ENCODE results near the gene MYOD1. TPM values are rescaled to one million over a fixed set of nuclear protein-coding genes. Genes with fewer than 3 reads are reported as not detected.

Gene MYOD1
- total RNA-seq, 2 experiments from 2014 or later, result not detected

DNA sequence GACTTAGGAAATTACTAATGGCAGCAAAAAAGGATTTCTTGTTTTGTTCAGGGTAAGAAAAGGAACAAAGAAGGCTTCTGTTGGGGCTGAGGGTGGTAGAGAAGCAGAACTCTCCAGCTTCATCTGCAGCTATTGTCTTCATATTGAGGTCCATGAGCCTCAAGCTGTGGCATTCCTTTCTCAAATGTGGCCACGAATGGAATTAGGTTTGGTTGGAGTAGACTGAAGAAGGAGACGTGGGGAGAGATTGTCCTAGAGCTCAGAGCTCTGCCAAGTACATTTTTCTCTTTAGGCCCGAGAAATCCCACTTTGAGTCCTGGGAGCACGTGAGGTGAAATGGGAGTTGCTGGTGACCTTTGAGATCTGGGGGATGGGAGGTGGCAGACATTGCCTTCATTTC lies 25.8 kb upstream of the MYOD1 start:
- POLR2A ChIA-PET, result no interaction called here
- peaks cover 44% of the 10 kb centered on the region for H3K27me3 Mint-ChIP-seq (ENCODE audit: low read depth)
- CTCF ChIA-PET, result no interaction called here
- no peak for DNase-seq
- no peak overlapping the region for H3K27ac Mint-ChIP-seq
- no peak overlapping the region for H3K4me3 Mint-ChIP-seq
- H3K36me3 Mint-ChIP-seq (ENCODE audit: low read depth), result no peaks in the 10 kb centered on the region
- no peak for ATAC-seq
- no peaks in the 10 kb centered on the region for H3K9me3 Mint-ChIP-seq (ENCODE audit: insufficient read depth)
- no peaks in the 10 kb centered on the region for H3K4me1 Mint-ChIP-seq (ENCODE audit: low read depth)

- peaks cover 44% of the 10 kb centered on the region for H3K27me3 Mint-ChIP-seq (ENCODE audit: low read depth)
- H3K9me3 Mint-ChIP-seq (ENCODE audit: insufficient read depth), result no peaks in the 10 kb centered on the region
- DNase-seq (no peak), ATAC-seq (no peak)
- ChIA-PET CTCF (no interaction called here), POLR2A (no interaction called here)
- no peaks in the 10 kb centered on the region for H3K4me1 Mint-ChIP-seq (ENCODE audit: low read depth)
- H3K36me3 Mint-ChIP-seq (ENCODE audit: low read depth), result no peaks in the 10 kb centered on the region
- H3K27ac Mint-ChIP-seq, result no peak overlapping the region
- H3K4me3 Mint-ChIP-seq, result no peak overlapping the region
These were observed 24.8 kb upstream of the MYOD1 start for GRCh38 chr11:17694494-17695110.

DNA sequence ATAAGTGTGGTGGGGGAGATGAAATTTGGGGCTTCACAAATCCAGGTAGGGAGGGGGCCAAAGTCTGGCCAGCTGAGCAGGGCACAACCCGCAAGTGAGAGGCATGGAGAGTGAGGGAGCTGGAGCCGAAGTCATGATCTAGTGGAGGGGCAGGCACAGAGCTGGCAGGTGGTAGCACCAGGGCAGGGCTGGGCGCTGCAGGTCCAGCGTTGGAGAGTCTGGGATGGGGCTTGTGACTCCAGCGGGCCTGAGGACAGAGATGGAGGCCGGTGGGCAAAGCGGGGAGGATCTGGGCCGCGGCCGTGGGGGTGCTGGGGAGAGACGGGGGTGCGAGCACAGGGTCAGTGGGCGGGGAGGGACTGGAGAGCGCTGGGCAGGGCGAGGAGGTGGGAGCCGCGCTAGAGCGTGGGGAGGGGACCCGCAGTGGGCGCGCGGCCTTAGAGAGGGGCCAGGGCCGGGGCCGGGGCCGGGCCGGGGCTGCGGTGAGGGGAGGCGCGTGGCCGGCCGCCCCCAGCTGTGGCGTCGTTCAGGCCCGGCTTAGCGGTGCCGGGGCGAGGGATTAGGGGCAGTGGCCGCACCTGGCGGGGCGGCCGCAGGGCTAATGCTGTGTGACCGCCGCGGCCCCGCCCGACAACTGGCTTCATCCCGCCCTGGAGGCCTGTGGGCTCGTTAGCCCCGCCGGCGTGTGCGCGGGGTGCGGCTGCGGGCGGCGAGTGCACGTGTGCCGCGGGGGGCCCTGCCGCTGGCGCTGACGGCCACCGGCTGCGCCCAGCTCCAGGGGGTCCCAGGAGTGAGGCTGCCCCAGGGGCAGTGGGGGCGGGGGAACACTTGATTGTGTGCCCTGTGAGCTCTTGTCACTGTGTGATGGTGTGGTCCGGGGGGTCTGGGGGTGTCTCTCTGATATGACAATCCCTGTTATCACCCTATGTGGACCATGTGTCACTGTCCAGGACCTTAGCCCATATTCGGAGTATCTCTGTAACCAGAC lies 23.6 kb upstream of the MYOD1 start:
- ChIA-PET POLR2A (no interaction called here), CTCF (interaction anchor here (1.0 kb wide), 1 partner anchor 35 kb away, joined by 3 read pairs; no protein-coding TSS in a partner anchor)
- Mint-ChIP-seq H3K27me3 (ENCODE audit: low read depth) (peaks cover 44% of the 10 kb centered on the region), H3K9me3 (ENCODE audit: insufficient read depth) (no peaks in the 10 kb centered on the region), H3K4me1 (ENCODE audit: low read depth) (no peaks in the 10 kb centered on the region), H3K36me3 (ENCODE audit: low read depth) (no peaks in the 10 kb centered on the region), H3K27ac (no peak overlapping the region), H3K4me3 (no peak overlapping the region)
- ATAC-seq (no peak), DNase-seq (no peak)

GRCh38 chr11:17696741-17697140 lies 22.6 kb upstream of the MYOD1 start:
- Mint-ChIP-seq H3K4me3 (no peak overlapping the region), H3K36me3 (ENCODE audit: low read depth) (no peaks in the 10 kb centered on the region), H3K9me3 (ENCODE audit: insufficient read depth) (no peaks in the 10 kb centered on the region), H3K27ac (no peak overlapping the region), H3K27me3 (ENCODE audit: low read depth) (peaks cover 42% of the 10 kb centered on the region), H3K4me1 (ENCODE audit: low read depth) (no peaks in the 10 kb centered on the region)
- ChIA-PET POLR2A (no interaction called here), CTCF (interaction anchor here (1.0 kb wide), 1 partner anchor 34 kb away, joined by 3 read pairs; no protein-coding TSS in a partner anchor)
- DNase-seq, result no peak
- ATAC-seq, result no peak

DNA sequence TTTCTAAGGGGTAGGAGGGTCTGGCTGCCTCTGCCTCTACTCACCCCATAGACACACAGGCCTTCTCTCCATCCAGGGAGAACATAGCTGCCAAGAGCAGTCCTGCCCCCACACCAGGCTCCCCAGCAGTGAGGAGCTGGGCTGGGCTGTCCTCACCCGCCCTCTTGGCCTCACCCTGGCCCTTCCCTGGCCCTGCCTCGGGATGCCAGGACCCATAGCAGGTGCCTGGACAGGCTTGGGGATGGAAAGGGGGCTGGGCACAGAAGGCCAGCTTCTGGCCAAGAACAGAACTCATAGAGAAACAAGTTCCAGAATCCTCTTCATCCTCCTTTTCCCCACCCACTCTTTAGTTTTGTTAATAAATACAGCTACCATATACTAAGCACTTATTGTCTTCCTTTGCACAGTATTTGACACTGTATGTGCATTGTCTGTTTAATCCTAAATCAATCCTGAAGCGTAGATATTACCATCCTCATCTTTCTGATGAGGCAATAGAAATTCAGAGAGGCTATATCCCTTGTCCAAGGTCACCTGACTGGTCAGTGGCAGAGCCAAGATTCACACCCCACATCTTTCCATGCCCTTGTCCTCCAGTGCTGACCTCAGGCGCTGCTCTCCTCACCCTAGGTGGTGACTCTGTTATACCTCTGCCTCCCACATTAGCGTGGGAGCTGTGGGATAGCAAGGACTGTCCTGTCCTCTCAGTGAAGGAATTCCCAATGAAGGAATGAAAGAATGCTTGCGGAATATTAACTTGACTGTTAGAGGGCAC lies 22.0 kb upstream of the MYOD1 start:
- Mint-ChIP-seq H3K4me1 (ENCODE audit: low read depth) (no peaks in the 10 kb centered on the region), H3K36me3 (ENCODE audit: low read depth) (no peaks in the 10 kb centered on the region), H3K9me3 (ENCODE audit: insufficient read depth) (no peaks in the 10 kb centered on the region), H3K27me3 (ENCODE audit: low read depth) (peaks cover 39% of the 10 kb centered on the region), H3K27ac (no peak overlapping the region), H3K4me3 (no peak overlapping the region)
- CTCF ChIA-PET, result interaction anchor here (1.0 kb wide), 1 partner anchor 34 kb away, joined by 3 read pairs; no protein-coding TSS in a partner anchor
- ATAC-seq, result no peak
- DNase-seq, result no peak
- POLR2A ChIA-PET, result no interaction called here

DNA sequence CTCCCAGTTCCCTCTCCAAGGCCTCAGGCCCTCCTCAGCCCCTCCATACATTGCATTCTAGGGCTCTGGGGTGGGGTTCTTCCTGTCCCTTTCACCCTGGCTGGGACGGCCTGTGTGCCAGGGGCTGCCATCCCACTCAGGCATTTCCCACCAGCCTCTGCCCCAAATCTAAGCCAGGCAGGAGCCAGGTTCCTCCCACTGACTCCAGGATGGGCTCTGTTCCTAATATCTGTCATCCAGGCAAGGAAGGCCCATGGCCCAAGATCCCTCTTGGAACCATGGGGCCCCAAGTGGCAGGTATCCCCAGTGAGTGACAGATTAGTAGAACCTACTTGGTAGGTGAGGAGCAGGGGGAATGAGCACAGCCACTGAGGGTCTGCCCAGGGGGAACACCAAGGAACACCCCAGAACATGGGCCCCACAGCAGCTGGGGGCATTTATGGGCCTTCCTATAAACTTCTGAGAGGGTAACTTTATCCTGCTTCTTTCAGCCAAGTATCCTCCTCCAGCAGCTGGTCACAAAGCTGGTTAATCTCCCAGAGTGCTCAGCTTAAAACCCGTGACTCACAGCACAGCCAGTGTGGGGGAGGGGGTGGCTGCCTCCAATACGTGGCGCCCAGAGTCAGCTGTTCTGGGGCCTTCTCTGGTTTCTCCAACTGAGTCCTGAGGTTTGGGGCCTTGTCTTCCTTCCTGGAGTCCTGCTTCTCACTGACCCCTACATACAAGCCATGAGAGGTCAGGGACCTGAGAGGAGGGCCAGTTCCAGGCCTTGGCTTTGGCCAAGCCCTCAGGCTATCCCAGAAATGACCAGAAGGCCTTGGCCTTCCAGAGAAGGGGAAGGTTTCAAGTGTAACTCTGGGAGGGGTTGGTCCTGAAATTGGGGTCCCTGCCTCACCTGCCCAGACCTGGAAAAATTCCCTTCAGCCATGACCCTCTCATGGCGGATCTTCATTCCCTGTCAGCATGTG lies 19.9 kb upstream of the MYOD1 start:
- peaks cover 26% of the 10 kb centered on the region for H3K27me3 Mint-ChIP-seq (ENCODE audit: low read depth)
- CTCF ChIA-PET, result interaction anchor here (1.0 kb wide), 1 partner anchor 32 kb away, joined by 4 read pairs; no protein-coding TSS in a partner anchor
- H3K9me3 Mint-ChIP-seq (ENCODE audit: insufficient read depth), result no peaks in the 10 kb centered on the region
- no peaks in the 10 kb centered on the region for H3K4me1 Mint-ChIP-seq (ENCODE audit: low read depth)
- POLR2A ChIA-PET, result no interaction called here
- ATAC-seq (no peak), DNase-seq (no peak)
- H3K27ac Mint-ChIP-seq, result no peak overlapping the region
- H3K36me3 Mint-ChIP-seq (ENCODE audit: low read depth), result no peaks in the 10 kb centered on the region
- H3K4me3 Mint-ChIP-seq, result no peak overlapping the region

GRCh38 chr11:17700991-17701390 lies 18.4 kb upstream of the MYOD1 start:
- POLR2A ChIA-PET, result no interaction called here
- no peaks in the 10 kb centered on the region for H3K9me3 Mint-ChIP-seq (ENCODE audit: insufficient read depth)
- no peaks in the 10 kb centered on the region for H3K4me1 Mint-ChIP-seq (ENCODE audit: low read depth)
- CTCF ChIA-PET, result no interaction called here
- no peaks in the 10 kb centered on the region for H3K36me3 Mint-ChIP-seq (ENCODE audit: low read depth)
- H3K27me3 Mint-ChIP-seq (ENCODE audit: low read depth), result peaks cover 21% of the 10 kb centered on the region
- no peak overlapping the region for H3K4me3 Mint-ChIP-seq
- DNase-seq (no peak), ATAC-seq (no peak)
- no peak overlapping the region for H3K27ac Mint-ChIP-seq

- H3K9me3 Mint-ChIP-seq (ENCODE audit: insufficient read depth), result no peaks in the 10 kb centered on the region
- no peak overlapping the region for H3K27ac Mint-ChIP-seq
- no peaks in the 10 kb centered on the region for H3K36me3 Mint-ChIP-seq (ENCODE audit: low read depth)
- ATAC-seq (no peak), DNase-seq (no peak)
- H3K4me1 Mint-ChIP-seq (ENCODE audit: low read depth), result no peaks in the 10 kb centered on the region
- POLR2A ChIA-PET, result no interaction called here
- H3K4me3 Mint-ChIP-seq, result no peak overlapping the region
- H3K27me3 Mint-ChIP-seq (ENCODE audit: low read depth), result peaks cover 8% of the 10 kb centered on the region
- CTCF ChIA-PET, result no interaction called here
These were observed 16.5 kb upstream of the MYOD1 start for GRCh38 chr11:17702876-17703275.

- ATAC-seq (no peak), DNase-seq (no peak)
- no peaks in the 10 kb centered on the region for H3K4me1 Mint-ChIP-seq (ENCODE audit: low read depth)
- no peaks in the 10 kb centered on the region for H3K36me3 Mint-ChIP-seq (ENCODE audit: low read depth)
- ChIA-PET POLR2A (no interaction called here), CTCF (no interaction called here)
- peaks cover 5% of the 10 kb centered on the region for H3K27me3 Mint-ChIP-seq (ENCODE audit: low read depth)
- H3K27ac Mint-ChIP-seq, result no peak overlapping the region
- no peaks in the 10 kb centered on the region for H3K9me3 Mint-ChIP-seq (ENCODE audit: insufficient read depth)
- H3K4me3 Mint-ChIP-seq, result no peak overlapping the region
These were observed 15.4 kb upstream of the MYOD1 start for GRCh38 chr11:17703951-17704350.

- Mint-ChIP-seq H3K36me3 (ENCODE audit: low read depth) (no peaks in the 10 kb centered on the region), H3K4me3 (no peak overlapping the region), H3K4me1 (ENCODE audit: low read depth) (no peaks in the 10 kb centered on the region), H3K27ac (no peak overlapping the region), H3K9me3 (ENCODE audit: insufficient read depth) (no peaks in the 10 kb centered on the region), H3K27me3 (ENCODE audit: low read depth) (peaks cover 5% of the 10 kb centered on the region)
- no peak for ATAC-seq
- CTCF ChIA-PET, result no interaction called here
- POLR2A ChIA-PET, result no interaction called here
- DNase-seq, result no peak
These were observed 11.5 kb upstream of the MYOD1 start for GRCh38 chr11:17707830-17708229.

GRCh38 chr11:17711836-17712235 lies 7.5 kb upstream of the MYOD1 start:
- Mint-ChIP-seq H3K27ac (no peak overlapping the region), H3K4me3 (no peak overlapping the region), H3K9me3 (ENCODE audit: insufficient read depth) (no peaks in the 10 kb centered on the region), H3K4me1 (ENCODE audit: low read depth) (no peaks in the 10 kb centered on the region), H3K36me3 (ENCODE audit: low read depth) (no peaks in the 10 kb centered on the region), H3K27me3 (ENCODE audit: low read depth) (peaks cover 9% of the 10 kb centered on the region)
- POLR2A ChIA-PET, result interaction anchor here (0.9 kb wide), 1 partner anchor 254 kb away, joined by 3 read pairs; no protein-coding TSS in a partner anchor
- DNase-seq (no peak), ATAC-seq (no peak)
- CTCF ChIA-PET, result interaction anchor here (0.9 to 1.4 kb wide), 2 partner anchors 19 to 113 kb away, joined by 3 to 4 read pairs; no protein-coding TSS in a partner anchor

Measured in activated CD8-positive, alpha-beta T cell treated with anti-CD3 and anti-CD28 coated beads, Interleukin-2, amount 10 ng/mL, durations not matched to agents 7 days and 5 days (primary cell).